Glutamatergic neuron (in vitro differentiated cells): ENCODE measurements around the gene F12. TPM values are rescaled to one million over a fixed set of nuclear protein-coding genes. Genes with fewer than 3 reads are reported as not detected.

Experiments used
- DNase-seq: peaks from one replicate; pipeline ENCODE4 v3.0.0; 2022
- H3K27ac Mint-ChIP-seq: one replicate; pipeline ENCODE4 v1.8.0; 2020; ENCODE audit warnings: mild to moderate bottlenecking, mixed read lengths, inconsistent platforms; ENCODE audit not compliant: unreplicated experiment
- H3K27me3 Mint-ChIP-seq: one replicate; pipeline ENCODE4 v1.8.0; 2020; ENCODE audit warnings: mild to moderate bottlenecking, moderate library complexity, mixed read lengths, inconsistent platforms; ENCODE audit not compliant: unreplicated experiment
- H3K36me3 Mint-ChIP-seq: one replicate; pipeline ENCODE4 v1.8.0; 2020; ENCODE audit warnings: mild to moderate bottlenecking, mixed read lengths, inconsistent platforms; ENCODE audit not compliant: unreplicated experiment
- H3K4me1 Mint-ChIP-seq: one replicate; pipeline ENCODE4 v1.8.0; 2020; ENCODE audit warnings: mild to moderate bottlenecking, low read depth, mixed read lengths, inconsistent platforms; ENCODE audit not compliant: unreplicated experiment
- H3K4me3 Mint-ChIP-seq: one replicate; pipeline ENCODE4 v1.8.0; 2020; ENCODE audit warnings: mild to moderate bottlenecking, mixed read lengths, inconsistent platforms; ENCODE audit not compliant: unreplicated experiment
- H3K9me3 Mint-ChIP-seq: one replicate; pipeline ENCODE4 v1.8.0; 2020; ENCODE audit warnings: mild to moderate bottlenecking, moderate library complexity, mixed read lengths, inconsistent platforms; ENCODE audit not compliant: unreplicated experiment
- total RNA-seq: library from RNA; stranded (reverse); fragmentation: NEBNext Ultra II Directional; extraction: Animal tissue kit (Norgen Biotek cat#: 25700); gene quantifications from one replicate; pipeline ENCODE4 v1.2.1, GENCODE V29; 2021; ENCODE audit not compliant: unreplicated experiment
- TF ChIP-seq, protein P1 (sequence below): fragments of 200-600 bp; sonication (generic); IDR thresholded peaks from one replicate; pipeline ENCODE4 v1.5.0; 2021; ENCODE audit not compliant: partially characterized antibody, unreplicated experiment

Gene F12
- total RNA-seq, 1 donor from 2014 or later = 5.4 TPM

DNA sequence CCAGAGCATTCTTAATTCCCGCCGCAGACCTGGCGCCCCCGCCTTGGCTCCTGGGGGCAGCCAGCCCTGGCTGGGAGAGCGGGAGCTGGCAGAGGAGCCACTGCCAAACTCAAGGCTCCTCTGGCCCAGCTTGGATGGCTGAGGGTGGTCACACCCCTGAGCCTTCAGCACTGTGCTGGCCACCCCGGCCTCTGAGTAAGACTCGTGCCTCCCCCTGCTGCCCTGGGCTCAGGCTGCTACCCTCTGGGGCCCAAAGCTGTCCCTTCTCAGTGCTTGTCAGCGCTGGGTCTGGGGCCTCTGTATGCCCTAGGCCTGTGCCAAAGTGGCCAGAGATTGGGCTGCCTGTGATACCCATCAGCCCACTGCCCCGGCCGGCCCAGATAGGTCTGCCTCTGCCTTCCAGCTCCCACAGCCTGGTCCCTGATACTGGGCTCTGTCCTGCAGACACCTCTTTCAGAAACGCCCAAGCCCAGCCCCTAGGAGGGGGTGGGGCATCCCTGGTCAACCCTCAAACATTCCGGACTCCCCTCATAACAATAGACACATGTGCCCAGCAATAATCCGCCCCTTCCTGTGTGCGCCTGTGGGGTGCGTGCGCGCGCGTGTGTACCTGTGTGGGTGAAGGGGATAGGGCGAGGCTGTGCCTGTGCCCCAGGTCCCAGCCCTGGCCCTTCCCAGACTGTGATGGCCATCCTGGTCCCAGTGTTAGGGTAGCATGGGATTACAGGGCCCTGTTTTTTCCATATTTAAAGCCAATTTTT is 32.9 kb upstream of the F12 start:
- DNase-seq = no peak
- Mint-ChIP-seq H3K4me1 (peaks cover 19% of the 10 kb centered on the region), H3K27ac (no peak overlapping the region), H3K4me3 (peak overlapping the region; percentile 20), H3K36me3 (peaks cover 5% of the 10 kb centered on the region), H3K27me3 (peaks cover 15% of the 10 kb centered on the region), H3K9me3 (peaks cover 19% of the 10 kb centered on the region)
- TF ChIP-seq, protein P1, sequence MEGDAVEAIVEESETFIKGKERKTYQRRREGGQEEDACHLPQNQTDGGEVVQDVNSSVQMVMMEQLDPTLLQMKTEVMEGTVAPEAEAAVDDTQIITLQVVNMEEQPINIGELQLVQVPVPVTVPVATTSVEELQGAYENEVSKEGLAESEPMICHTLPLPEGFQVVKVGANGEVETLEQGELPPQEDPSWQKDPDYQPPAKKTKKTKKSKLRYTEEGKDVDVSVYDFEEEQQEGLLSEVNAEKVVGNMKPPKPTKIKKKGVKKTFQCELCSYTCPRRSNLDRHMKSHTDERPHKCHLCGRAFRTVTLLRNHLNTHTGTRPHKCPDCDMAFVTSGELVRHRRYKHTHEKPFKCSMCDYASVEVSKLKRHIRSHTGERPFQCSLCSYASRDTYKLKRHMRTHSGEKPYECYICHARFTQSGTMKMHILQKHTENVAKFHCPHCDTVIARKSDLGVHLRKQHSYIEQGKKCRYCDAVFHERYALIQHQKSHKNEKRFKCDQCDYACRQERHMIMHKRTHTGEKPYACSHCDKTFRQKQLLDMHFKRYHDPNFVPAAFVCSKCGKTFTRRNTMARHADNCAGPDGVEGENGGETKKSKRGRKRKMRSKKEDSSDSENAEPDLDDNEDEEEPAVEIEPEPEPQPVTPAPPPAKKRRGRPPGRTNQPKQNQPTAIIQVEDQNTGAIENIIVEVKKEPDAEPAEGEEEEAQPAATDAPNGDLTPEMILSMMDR = no peak

DNA sequence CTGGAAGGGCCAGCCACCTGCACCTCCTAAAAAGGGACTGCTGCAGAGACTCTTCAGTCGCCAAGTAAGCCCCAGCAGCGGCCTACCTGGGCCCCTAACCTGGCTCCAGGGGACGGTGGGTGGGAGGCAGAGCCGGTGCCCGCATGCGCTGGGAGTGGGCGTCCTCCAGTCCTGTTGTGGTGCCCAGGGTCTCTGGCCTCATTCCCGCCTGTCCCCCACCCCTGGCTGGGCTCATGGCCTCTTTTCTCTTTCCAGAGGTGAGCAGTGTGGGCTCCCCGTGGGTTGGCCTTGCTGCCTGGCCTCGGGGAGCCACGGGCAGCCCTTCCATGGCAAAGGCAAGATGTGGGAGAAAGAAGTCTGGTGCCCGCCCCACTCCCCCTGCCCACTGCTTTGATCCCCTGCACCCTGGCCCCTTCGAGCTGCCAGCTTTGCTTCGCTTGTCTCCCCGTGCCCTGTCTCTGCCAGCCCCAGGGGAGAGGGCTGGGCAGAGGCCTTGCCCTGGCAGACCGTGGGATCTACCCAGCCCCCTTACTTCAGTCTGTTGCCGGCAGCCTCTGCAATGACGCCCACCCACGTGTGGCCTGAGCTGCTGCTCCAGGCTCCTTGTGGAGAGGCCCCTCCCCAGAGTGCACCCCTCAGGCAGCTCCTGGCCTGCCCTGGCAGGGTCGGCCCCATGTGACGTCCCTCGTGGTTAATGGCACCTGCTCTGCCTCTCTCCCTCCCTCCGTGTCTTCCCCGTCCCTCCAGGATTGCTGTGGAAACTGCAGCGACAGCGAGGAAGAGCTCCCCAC is 31.8 kb upstream of the F12 start:
- H3K4me1 Mint-ChIP-seq = peaks cover 19% of the 10 kb centered on the region
- H3K36me3 Mint-ChIP-seq = peaks cover 5% of the 10 kb centered on the region
- TF ChIP-seq, protein P1 = no peak
- no peak overlapping the region for H3K27ac Mint-ChIP-seq
- no peak for DNase-seq
- peaks cover 15% of the 10 kb centered on the region for H3K27me3 Mint-ChIP-seq
- no peak overlapping the region for H3K4me3 Mint-ChIP-seq
- H3K9me3 Mint-ChIP-seq = peaks cover 19% of the 10 kb centered on the region

DNA sequence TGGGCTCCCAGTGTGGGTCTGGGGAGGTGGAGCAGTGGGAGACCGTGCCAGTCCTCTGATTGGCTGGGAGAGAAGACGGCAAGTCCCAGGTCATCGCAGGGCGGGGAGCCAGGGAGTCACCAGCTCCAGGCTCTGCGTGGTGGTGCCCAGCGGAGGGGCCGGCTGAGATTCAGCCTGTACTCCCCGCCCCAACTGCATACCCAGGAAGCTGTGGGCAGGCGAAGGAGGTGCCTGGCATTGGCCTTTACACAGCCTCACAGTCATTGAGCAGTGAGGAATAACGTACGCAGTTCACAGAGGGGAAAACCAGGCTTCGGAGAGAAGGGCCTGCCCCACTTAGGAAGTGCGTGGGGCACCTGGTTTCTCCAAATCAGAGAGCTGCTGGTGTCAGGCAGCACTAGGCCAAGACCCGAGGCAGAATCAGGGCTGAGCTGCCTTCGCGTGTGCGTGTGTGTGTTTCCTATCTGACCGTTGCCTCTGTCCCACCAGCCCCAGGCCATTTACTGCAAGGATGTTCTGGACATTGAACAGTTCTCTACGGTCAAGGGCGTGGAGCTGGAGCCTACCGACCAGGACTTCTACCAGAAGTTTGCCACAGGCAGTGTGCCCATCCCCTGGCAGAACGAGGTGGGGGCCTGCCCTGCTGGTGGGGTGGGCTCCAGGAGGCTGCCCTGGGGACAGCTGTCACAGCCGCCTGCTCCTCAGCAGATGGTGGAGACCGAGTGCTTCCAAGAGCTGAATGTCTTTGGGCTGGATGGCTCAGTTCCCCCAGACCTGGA is 31.0 kb upstream of the F12 start:
- Mint-ChIP-seq H3K4me1 (peaks cover 14% of the 10 kb centered on the region), H3K27me3 (peaks cover 10% of the 10 kb centered on the region), H3K9me3 (peaks cover 12% of the 10 kb centered on the region), H3K27ac (peak overlapping the region; percentile 66), H3K36me3 (peaks cover 5% of the 10 kb centered on the region), H3K4me3 (no peak overlapping the region)
- TF ChIP-seq, protein P1 = no peak
- no peak for DNase-seq

DNA sequence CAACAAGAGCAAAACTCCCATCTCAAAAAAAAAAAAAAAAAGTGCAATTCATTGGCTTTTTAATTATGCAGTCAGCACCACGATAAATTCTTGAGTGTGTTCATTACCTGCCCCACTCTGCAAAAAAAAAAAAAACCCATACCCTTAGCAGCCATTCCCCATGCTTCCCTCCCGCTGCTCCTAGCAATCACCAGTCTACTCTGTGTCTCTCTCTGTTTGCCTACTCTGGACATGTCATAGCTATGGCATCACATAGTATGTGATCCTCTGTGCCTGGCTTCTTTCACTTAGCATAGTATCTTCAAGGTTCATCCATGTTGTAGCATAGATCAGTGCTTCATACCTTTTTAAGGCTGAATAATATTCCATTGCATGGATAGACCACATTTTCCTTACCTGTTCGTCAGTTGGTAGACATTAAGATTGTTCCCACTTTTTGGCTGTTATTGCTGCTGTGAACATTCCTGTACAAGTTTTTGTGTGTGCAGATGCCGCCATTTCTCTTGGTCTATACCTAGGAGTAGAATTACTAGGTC is 30.2 kb upstream of the F12 start:
- Mint-ChIP-seq H3K9me3 (peaks cover 7% of the 10 kb centered on the region), H3K36me3 (peaks cover 5% of the 10 kb centered on the region), H3K4me3 (no peak overlapping the region), H3K27ac (no peak overlapping the region), H3K27me3 (peaks cover 6% of the 10 kb centered on the region), H3K4me1 (peaks cover 11% of the 10 kb centered on the region)
- TF ChIP-seq, protein P1 = no peak
- DNase-seq = no peak
